Erythroblast (primary cell): Measurements from ENCODE around the gene INPPL1.

Experiments
- GATA1 ChIP-seq: IDR thresholded peaks from 2 replicates; pipeline ENCODE4 v1.6.1; 2011; ENCODE audit warnings: low read depth, mild to moderate bottlenecking, control low read depth, low read length, moderate library complexity
- POLR2A ChIP-seq: IDR thresholded peaks from 2 replicates; pipeline ENCODE4 v1.6.1; 2011; ENCODE audit warnings: mild to moderate bottlenecking, low read length

GRCh38 chr11:72233056-72233772 is 8.6 kb downstream of the INPPL1 start:
- TF ChIP-seq POLR2A: no peak
- TF ChIP-seq GATA1: no peak
